ENCODE results near the gene WDR86.

DNA sequence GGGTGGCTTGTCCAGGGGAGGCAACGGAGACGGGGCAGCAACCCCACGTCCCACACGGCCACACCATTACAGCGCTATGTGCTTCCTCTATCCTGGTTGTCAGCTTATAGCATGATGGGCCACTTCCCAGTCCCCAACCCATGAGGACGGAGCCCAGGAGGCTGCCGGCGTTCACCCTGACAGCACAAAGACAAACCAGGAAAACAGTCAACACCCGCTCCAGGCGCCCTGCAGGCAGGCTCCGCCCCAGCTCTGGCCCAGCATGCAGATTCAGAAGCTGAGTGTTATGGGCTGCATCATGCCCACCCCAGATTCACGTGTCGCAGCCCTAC, 14.8 kb downstream of the WDR86 start:
- TF ChIP-seq, protein P1, sequence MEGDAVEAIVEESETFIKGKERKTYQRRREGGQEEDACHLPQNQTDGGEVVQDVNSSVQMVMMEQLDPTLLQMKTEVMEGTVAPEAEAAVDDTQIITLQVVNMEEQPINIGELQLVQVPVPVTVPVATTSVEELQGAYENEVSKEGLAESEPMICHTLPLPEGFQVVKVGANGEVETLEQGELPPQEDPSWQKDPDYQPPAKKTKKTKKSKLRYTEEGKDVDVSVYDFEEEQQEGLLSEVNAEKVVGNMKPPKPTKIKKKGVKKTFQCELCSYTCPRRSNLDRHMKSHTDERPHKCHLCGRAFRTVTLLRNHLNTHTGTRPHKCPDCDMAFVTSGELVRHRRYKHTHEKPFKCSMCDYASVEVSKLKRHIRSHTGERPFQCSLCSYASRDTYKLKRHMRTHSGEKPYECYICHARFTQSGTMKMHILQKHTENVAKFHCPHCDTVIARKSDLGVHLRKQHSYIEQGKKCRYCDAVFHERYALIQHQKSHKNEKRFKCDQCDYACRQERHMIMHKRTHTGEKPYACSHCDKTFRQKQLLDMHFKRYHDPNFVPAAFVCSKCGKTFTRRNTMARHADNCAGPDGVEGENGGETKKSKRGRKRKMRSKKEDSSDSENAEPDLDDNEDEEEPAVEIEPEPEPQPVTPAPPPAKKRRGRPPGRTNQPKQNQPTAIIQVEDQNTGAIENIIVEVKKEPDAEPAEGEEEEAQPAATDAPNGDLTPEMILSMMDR (IDR thresholded peaks at IDR 0.05): no peak
- TF ChIP-seq POLR2AphosphoS5 (IDR thresholded peaks at IDR 0.05; ENCODE audit: insufficient read depth in 1 of 2, low read depth in 1 of 2): no peak

All from vagina (tissue), 2 donors.